ENCODE data around the gene SPON2. TPM values are rescaled to one million over a fixed set of nuclear protein-coding genes. Genes with fewer than 3 reads are reported as not detected.

Gene SPON2
- total RNA-seq, 2 experiments from 2014 or later, result 12.8 to 15.7 TPM

- intact Hi-C loops (cut with DNase I, micrococcal nuclease), result loop anchor here in 1 of 2 experiments (5.0 kb wide), 1 partner anchor 43 kb away; the partner anchor contains the start of gene CTBP1
- Mint-ChIP-seq H3K4me3 (no peak overlapping the region), H3K4me1 (ENCODE audit: low read depth) (peaks cover 21% of the 10 kb centered on the region), H3K36me3 (ENCODE audit: low read depth) (no peaks in the 10 kb centered on the region), H3K9me3 (no peaks in the 10 kb centered on the region), H3K27me3 (no peaks in the 10 kb centered on the region), H3K27ac (peak overlapping the region; percentile 97)
- H3K4me1 ChIP-seq (ENCODE audit: insufficient read depth, low read length), result peaks cover 76% of the 10 kb centered on the region
- no peak overlapping the region for H3K4me3 ChIP-seq (ENCODE audit: low read length)
- ATAC-seq (ENCODE audit: poor library complexity), result no peak
- no peak for TF ChIP-seq CTCF (IDR thresholded peaks at IDR 0.05)
- peak overlapping the region in 1 of 2 donors; percentile 13 for H3K27ac ChIP-seq (ENCODE audit: low read depth in 1 of 2, low read length in 2 of 2)
- peak in 2 of 14 experiments; percentile 14 to 29 for DNase-seq
- H3K36me3 ChIP-seq (ENCODE audit: insufficient read depth, low read length), result peaks cover 2% of the 10 kb centered on the region
- H3K9me3 ChIP-seq (ENCODE audit: control insufficient read depth in 1 of 2, insufficient read depth in 1 of 2, low read length in 2 of 2), result no peaks in the 10 kb centered on the region
- H3K27me3 ChIP-seq (ENCODE audit: control insufficient read depth in 1 of 2, insufficient read depth in 2 of 2, low read length in 2 of 2), result no peaks in the 10 kb centered on the region
- CTCF ChIA-PET, result interaction anchor here (2.9 kb wide), 1 partner anchor 37 kb away, joined by 15 read pairs; no protein-coding TSS in a partner anchor
- POLR2A ChIA-PET, result interaction anchor here (4.8 kb wide), 1 partner anchor 44 kb away, joined by 43 read pairs; the partner anchor contains the start of gene CTBP1
Measured at GRCh38 chr4:1204286-1204827, 32.0 kb upstream of the SPON2 start.

GRCh38 chr4:1203026-1203616, 30.7 kb upstream of the SPON2 start:
- no peaks in the 10 kb centered on the region for H3K27me3 Mint-ChIP-seq
- H3K9me3 Mint-ChIP-seq, result no peaks in the 10 kb centered on the region
- Histone ChIP-seq H3K27me3 (ENCODE audit: control insufficient read depth in 1 of 2, insufficient read depth in 2 of 2, low read length in 2 of 2) (no peaks in the 10 kb centered on the region), H3K36me3 (ENCODE audit: insufficient read depth, low read length) (no peaks in the 10 kb centered on the region), H3K9me3 (ENCODE audit: control insufficient read depth in 1 of 2, insufficient read depth in 1 of 2, low read length in 2 of 2) (no peaks in the 10 kb centered on the region), H3K4me3 (ENCODE audit: low read length) (no peak overlapping the region), H3K27ac (ENCODE audit: low read depth in 1 of 2, low read length in 2 of 2) (peak overlapping the region; percentile 79 to 85), H3K4me1 (ENCODE audit: insufficient read depth, low read length) (peaks cover 69% of the 10 kb centered on the region)
- DNase-seq (peak in 3 of 14 experiments; percentile 4 to 27 (median 13)), ATAC-seq (ENCODE audit: poor library complexity) (no peak)
- H3K4me3 Mint-ChIP-seq, result peak overlapping the region; percentile 42
- H3K4me1 Mint-ChIP-seq (ENCODE audit: low read depth), result peaks cover 27% of the 10 kb centered on the region
- intact Hi-C loops (cut with DNase I, micrococcal nuclease), result loop anchor here (2.0 to 5.0 kb wide), 2 partner anchors 44 to 46 kb away; partner anchors contain the start of gene CTBP1 (in 2 of the 2)
- ChIA-PET CTCF (interaction anchor here (2.9 kb wide), 1 partner anchor 36 kb away, joined by 15 read pairs; no protein-coding TSS in a partner anchor), POLR2A (interaction anchor here (0.9 to 4.8 kb wide), 6 partner anchors 10 to 45 kb away, joined by 3 to 43 read pairs (median 12); partner anchors contain the start of gene CTBP1)
- peak overlapping the region; percentile 97 for H3K27ac Mint-ChIP-seq
- no peak for TF ChIP-seq CTCF (IDR thresholded peaks at IDR 0.05)
- no peaks in the 10 kb centered on the region for H3K36me3 Mint-ChIP-seq (ENCODE audit: low read depth)

DNA sequence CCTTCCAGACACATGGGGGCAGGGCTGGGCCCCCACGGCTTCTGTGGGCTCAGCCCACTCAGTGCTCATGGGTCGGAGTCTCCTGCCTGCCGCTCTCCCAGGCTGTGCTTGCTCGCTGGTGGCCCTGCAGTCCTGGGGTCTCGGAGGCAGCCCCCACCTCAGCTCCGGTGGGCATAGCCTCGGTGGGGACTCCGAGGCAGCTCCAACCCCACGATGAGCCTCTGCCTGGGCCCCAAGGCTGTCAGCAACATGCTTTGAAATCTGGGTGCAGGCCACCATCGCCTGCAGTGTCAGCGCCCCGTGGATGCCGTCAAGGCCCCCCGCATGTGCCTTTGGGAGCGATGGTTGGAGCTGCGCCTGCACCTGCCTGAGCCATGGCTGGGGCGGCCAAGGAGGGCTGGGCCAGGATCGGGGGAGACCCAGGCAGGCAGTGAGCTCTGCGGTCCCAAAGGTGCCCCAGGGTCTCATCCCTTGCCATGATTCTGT, 30.2 kb upstream of the SPON2 start:
- H3K9me3 ChIP-seq (ENCODE audit: control insufficient read depth in 1 of 2, insufficient read depth in 1 of 2, low read length in 2 of 2), result no peaks in the 10 kb centered on the region
- DNase-seq (peak in 2 of 14 experiments; percentile 21 to 33), ATAC-seq (ENCODE audit: poor library complexity) (no peak)
- H3K36me3 ChIP-seq (ENCODE audit: insufficient read depth, low read length), result no peaks in the 10 kb centered on the region
- Mint-ChIP-seq H3K36me3 (ENCODE audit: low read depth) (no peaks in the 10 kb centered on the region), H3K4me1 (ENCODE audit: low read depth) (peaks cover 30% of the 10 kb centered on the region), H3K4me3 (no peak overlapping the region), H3K27ac (peak overlapping the region; percentile 97), H3K9me3 (no peaks in the 10 kb centered on the region), H3K27me3 (no peaks in the 10 kb centered on the region)
- ChIA-PET POLR2A (interaction anchor here (0.9 to 4.8 kb wide), 10 partner anchors 10 to 145 kb away, joined by 3 to 43 read pairs (median 6); partner anchors contain the start of genes CTBP1, MAEA and UVSSA), CTCF (interaction anchor here (1.4 to 2.9 kb wide), 2 partner anchors 35 to 66 kb away, joined by 5 to 15 read pairs; no protein-coding TSS in a partner anchor)
- H3K27ac ChIP-seq (ENCODE audit: low read depth in 1 of 2, low read length in 2 of 2), result peak overlapping the region; percentile 79 to 85
- H3K4me3 ChIP-seq (ENCODE audit: low read length), result peak overlapping the region; percentile 66
- H3K27me3 ChIP-seq (ENCODE audit: control insufficient read depth in 1 of 2, insufficient read depth in 2 of 2, low read length in 2 of 2), result no peaks in the 10 kb centered on the region
- no peak for TF ChIP-seq CTCF (IDR thresholded peaks at IDR 0.05)
- H3K4me1 ChIP-seq (ENCODE audit: insufficient read depth, low read length), result peaks cover 67% of the 10 kb centered on the region
- intact Hi-C loops (cut with DNase I, micrococcal nuclease), result loop anchor here (1.0 to 5.0 kb wide), 4 partner anchors 35 to 145 kb away; partner anchors contain the start of genes CTBP1 (in 2 of the 2) and UVSSA (in 1 of the 2)

All from CD4-positive, alpha-beta T cell (primary cell).